ENCODE results near the gene FLRT1.
"Not testable (repeated sequence)": the region's sequence is repeated elsewhere in the genome, so short reads cannot be mapped to it uniquely, and the experiment has no call there.

FLRT1 gene

GRCh38 chr11:64043545-64043944 is 7.8 kb downstream of the FLRT1 start:
- H3F3A ChIP-seq (ENCODE audit: insufficient read depth, low read length), result no peaks in the 10 kb centered on the region
- no peak overlapping the region for H3K9ac ChIP-seq (ENCODE audit: low read length)
- no peak overlapping the region for H2AFZ ChIP-seq (ENCODE audit: low read length)
- no peaks in the 10 kb centered on the region for H3K27me3 ChIP-seq (replicated peaks; ENCODE audit: insufficient read depth, low read length)
- no peaks in the 10 kb centered on the region for H3K79me2 ChIP-seq (ENCODE audit: low read length)
- H3K9me3 ChIP-seq (replicated peaks; ENCODE audit: insufficient read depth, low read length), result no peaks in the 10 kb centered on the region
- no peak overlapping the region for H3K4me2 ChIP-seq (ENCODE audit: low read depth, low read length)
- no peak for DNase-seq
- no peak overlapping the region for H3K27ac ChIP-seq (ENCODE audit: low read length)
- TF ChIP-seq CTCF (IDR thresholded peaks at IDR 0.05; ENCODE audit: low read length) (no peak), EZH2phosphoT487 (IDR thresholded peaks at IDR 0.05; ENCODE audit: low read length) (no peak), EZH2 (optimal IDR thresholded peaks at IDR 0.05; ENCODE audit: low read depth, low read length) (no peak)
- H3K4me1 ChIP-seq (ENCODE audit: low read length), result no peaks in the 10 kb centered on the region
- no peak overlapping the region for H3K4me3 ChIP-seq (ENCODE audit: low read length)
- H4K20me1 ChIP-seq (ENCODE audit: insufficient read depth, low read length), result no peaks in the 10 kb centered on the region
- no peaks in the 10 kb centered on the region for H3K36me3 ChIP-seq (replicated peaks; ENCODE audit: insufficient read depth, low read length)
- H3K9me2 ChIP-seq (replicated peaks; ENCODE audit: insufficient read depth, low read length), result no peaks in the 10 kb centered on the region

GRCh38 chr11:64044730-64045393 is 9.1 kb downstream of the FLRT1 start:
- H3K9me2 ChIP-seq (replicated peaks; ENCODE audit: insufficient read depth, low read length), result no peaks in the 10 kb centered on the region
- H3K27ac ChIP-seq (ENCODE audit: low read length), result no peak overlapping the region
- H3K4me3 ChIP-seq (ENCODE audit: low read length), result no peak overlapping the region
- no peaks in the 10 kb centered on the region for H3K79me2 ChIP-seq (ENCODE audit: low read length)
- H3K27me3 ChIP-seq (replicated peaks; ENCODE audit: insufficient read depth, low read length), result no peaks in the 10 kb centered on the region
- H3F3A ChIP-seq (ENCODE audit: insufficient read depth, low read length), result no peaks in the 10 kb centered on the region
- no peak for DNase-seq
- H2AFZ ChIP-seq (ENCODE audit: low read length), result no peak overlapping the region
- no peaks in the 10 kb centered on the region for H3K36me3 ChIP-seq (replicated peaks; ENCODE audit: insufficient read depth, low read length)
- H3K4me1 ChIP-seq (ENCODE audit: low read length), result no peaks in the 10 kb centered on the region
- H3K9ac ChIP-seq (ENCODE audit: low read length), result no peak overlapping the region
- TF ChIP-seq EZH2 (optimal IDR thresholded peaks at IDR 0.05; ENCODE audit: low read depth, low read length), result no peak
- no peak for TF ChIP-seq EZH2phosphoT487 (IDR thresholded peaks at IDR 0.05; ENCODE audit: low read length)
- TF ChIP-seq CTCF (IDR thresholded peaks at IDR 0.05; ENCODE audit: low read length), result no peak
- no peaks in the 10 kb centered on the region for H3K9me3 ChIP-seq (replicated peaks; ENCODE audit: insufficient read depth, low read length)
- no peak overlapping the region for H3K4me2 ChIP-seq (ENCODE audit: low read depth, low read length)
- no peaks in the 10 kb centered on the region for H4K20me1 ChIP-seq (ENCODE audit: insufficient read depth, low read length)

- Histone ChIP-seq H3K9ac (ENCODE audit: low read length) (no peak overlapping the region), H3K27me3 (replicated peaks; ENCODE audit: insufficient read depth, low read length) (no peaks in the 10 kb centered on the region), H3K36me3 (replicated peaks; ENCODE audit: insufficient read depth, low read length) (no peaks in the 10 kb centered on the region), H3K9me2 (replicated peaks; ENCODE audit: insufficient read depth, low read length) (no peaks in the 10 kb centered on the region), H3K79me2 (ENCODE audit: low read length) (no peaks in the 10 kb centered on the region), H3F3A (ENCODE audit: insufficient read depth, low read length) (no peaks in the 10 kb centered on the region), H3K27ac (ENCODE audit: low read length) (no peak overlapping the region), H3K4me2 (ENCODE audit: low read depth, low read length) (no peak overlapping the region), H3K4me1 (ENCODE audit: low read length) (no peaks in the 10 kb centered on the region), H4K20me1 (ENCODE audit: insufficient read depth, low read length) (no peaks in the 10 kb centered on the region), H2AFZ (ENCODE audit: low read length) (no peak overlapping the region), H3K9me3 (replicated peaks; ENCODE audit: insufficient read depth, low read length) (no peaks in the 10 kb centered on the region), H3K4me3 (ENCODE audit: low read length) (no peak overlapping the region)
- TF ChIP-seq CTCF (IDR thresholded peaks at IDR 0.05; ENCODE audit: low read length), result no peak
- no peak for TF ChIP-seq EZH2phosphoT487 (IDR thresholded peaks at IDR 0.05; ENCODE audit: low read length)
- TF ChIP-seq EZH2 (optimal IDR thresholded peaks at IDR 0.05; ENCODE audit: low read depth, low read length), result no peak
- DNase-seq, result no peak
Measured at GRCh38 chr11:64045700-64046099, 10.0 kb downstream of the FLRT1 start.

GRCh38 chr11:64047373-64047772 is 11.6 kb downstream of the FLRT1 start:
- not testable (repeated sequence) for H3K79me2 ChIP-seq (ENCODE audit: low read length); H3K4me3 ChIP-seq (ENCODE audit: low read length); H3K4me2 ChIP-seq (ENCODE audit: low read depth, low read length); H3K9ac ChIP-seq (ENCODE audit: low read length); H3K9me3 ChIP-seq (replicated peaks; ENCODE audit: insufficient read depth, low read length); H3F3A ChIP-seq (ENCODE audit: insufficient read depth, low read length); H3K4me1 ChIP-seq (ENCODE audit: low read length); H3K27ac ChIP-seq (ENCODE audit: low read length); H3K9me2 ChIP-seq (replicated peaks; ENCODE audit: insufficient read depth, low read length); H2AFZ ChIP-seq (ENCODE audit: low read length); H3K27me3 ChIP-seq (replicated peaks; ENCODE audit: insufficient read depth, low read length); DNase-seq; H4K20me1 ChIP-seq (ENCODE audit: insufficient read depth, low read length); H3K36me3 ChIP-seq (replicated peaks; ENCODE audit: insufficient read depth, low read length)
